K562 (cell line): Measurements from ENCODE around the gene LENEP. TPM values are rescaled to one million over a fixed set of nuclear protein-coding genes. Genes with fewer than 3 reads are reported as not detected.

Source experiments
- EP300 ChIP-seq: IDR thresholded peaks from 2 replicates; pipeline ENCODE4 v1.6.1; 2012; ENCODE audit warnings: low read length, improper control_type of control experiment
- ILF3 ChIP-seq: fragments of 450-650 bp; IDR thresholded peaks from 2 replicates; pipeline ENCODE4 v1.6.1; 2018; ENCODE audit warnings: antibody characterized with exemption, mild to moderate bottlenecking, moderate library complexity, borderline replicate concordance
- MBD2 ChIP-seq: sonication (generic); IDR thresholded peaks from 2 replicates; pipeline ENCODE4 v1.6.1; 2016; ENCODE audit warnings: low read depth, borderline replicate concordance
- MTF1 ChIP-seq: fragments of 250-450 bp; sonication (Bioruptor Pico); IDR thresholded peaks from 2 replicates; pipeline ENCODE4 v1.9.0; 2021; ENCODE audit warnings: moderate library complexity, mild to moderate bottlenecking, inconsistent platforms, borderline replicate concordance
- PBX2 ChIP-seq, 2 experiments: IDR thresholded peaks in 1 of 2; conservative IDR thresholded peaks in 1 of 2; 2 replicates each; pipeline ENCODE4 v1.6.1; 2016; ENCODE audit warnings: low read depth in 2 of 2, mild to moderate bottlenecking in 1 of 2, missing compliant biosample characterization in 1 of 2, missing genetic modification characterization in 1 of 2, moderate library complexity in 1 of 2
- PCBP1 ChIP-seq: fragments of 200-400 bp; formaldehyde crosslinking; IDR thresholded peaks from 2 replicates; pipeline ENCODE4 v1.6.1; 2018; ENCODE audit warnings: mild to moderate bottlenecking, low read depth, low read length; ENCODE audit not compliant: poor library complexity, severe bottlenecking
- POLR2G ChIP-seq: fragments of 200-400 bp; formaldehyde crosslinking; IDR thresholded peaks from 2 replicates; pipeline ENCODE4 v1.6.1; 2017; ENCODE audit warnings: low read depth, mild to moderate bottlenecking, antibody characterized with exemption, low read length, moderate library complexity
- POU5F1 ChIP-seq: fragments of 150-350 bp; IDR thresholded peaks from 2 replicates; pipeline ENCODE4 v1.6.1; 2014; ENCODE audit warnings: borderline replicate concordance, low read length, low read depth, mild to moderate bottlenecking; ENCODE audit not compliant: partially characterized antibody
- PTTG1 ChIP-seq: fragments of 450-650 bp; IDR thresholded peaks from 2 replicates; pipeline ENCODE4 v1.6.1; 2016; ENCODE audit warnings: low read depth, mild to moderate bottlenecking, missing genetic modification characterization, missing compliant biosample characterization
- SIX5 ChIP-seq, 2 experiments: IDR thresholded peaks; 2 replicates each; pipeline ENCODE4 v1.6.1; 2011; ENCODE audit warnings: low read length in 2 of 2, borderline replicate concordance in 1 of 2, low read depth in 1 of 2, mild to moderate bottlenecking in 1 of 2, moderate library complexity in 1 of 2; ENCODE audit not compliant: insufficient read depth in 1 of 2
- SMARCE1 ChIP-seq: fragments of 450-650 bp; IDR thresholded peaks from 2 replicates; pipeline ENCODE4 v1.7.1; 2016; ENCODE audit warnings: mild to moderate bottlenecking
- SP1 ChIP-seq: sonication (generic); formaldehyde crosslinking; IDR thresholded peaks from 2 replicates; pipeline ENCODE4 v1.8.1; 2022; ENCODE audit warnings: mild to moderate bottlenecking, missing genetic modification reagents
- TAF15 ChIP-seq: fragments of 200-400 bp; formaldehyde crosslinking; IDR thresholded peaks from 2 replicates; pipeline ENCODE4 v1.6.1; 2017; ENCODE audit warnings: mild to moderate bottlenecking, low read depth, low read length, moderate library complexity
- THAP7 ChIP-seq: fragments of 250-450 bp; sonication (Bioruptor Pico); IDR thresholded peaks from 2 replicates; pipeline ENCODE4 v1.5.0; 2021
- THRB ChIP-seq: fragments of 450-650 bp; formaldehyde crosslinking; conservative IDR thresholded peaks from 2 replicates; pipeline ENCODE4 v1.4.0; 2022; ENCODE audit warnings: mild to moderate bottlenecking, missing genetic modification characterization
- XRCC4 ChIP-seq: IDR thresholded peaks from one replicate; pipeline ENCODE4 v1.6.1; 2011; ENCODE audit not compliant: insufficient read depth, insufficient read length; ENCODE audit errors: extremely low read depth
- ZC3H11A ChIP-seq: IDR thresholded peaks from 2 replicates; pipeline ENCODE4 v1.6.1; 2012; ENCODE audit warnings: low read depth, low read length, improper control_type of control experiment
- ZNF12 ChIP-seq: sonication (generic); formaldehyde crosslinking; IDR thresholded peaks from 2 replicates; pipeline ENCODE4 v1.4.0; 2020; ENCODE audit warnings: mild to moderate bottlenecking, missing genetic modification reagents
- ZNF174 ChIP-seq: fragments of 250-450 bp; sonication (Bioruptor Pico); IDR thresholded peaks from 2 replicates; pipeline ENCODE4 v1.4.0; 2020; ENCODE audit warnings: mild to moderate bottlenecking
- polyA plus RNA-seq, 8 experiments: library from polyadenylated mRNA; depleted of rRNA in 4 of 8; stranded (reverse) in 5 of 8; unstranded in 3 of 8; fragments of >200 nt; fragmentation: Nextera tagmentation in 2 of 8; fragmentation: Illumina TruSeq in 1 of 8; extraction: Ambion mirVana in 2 of 8; extraction: Trizol in 1 of 8; gene quantifications; 2 replicates each; pipeline versions ENCODE4 v1.2.1 to v1.2.3, GENCODE V29; 2011 to 2014; ENCODE audit warnings: inconsistent platforms in 1 of 8, missing spikeins in 1 of 8
- total RNA-seq, 7 experiments: library from RNA; depleted of rRNA in 6 of 7; stranded (reverse); fragments of >200 nt in 6 of 7; fragmentation: Illumina TruSeq in 2 of 7; extraction: Trizol in 2 of 7; gene quantifications; 2 replicates each; pipeline versions ENCODE4 v1.2.1 to v1.2.3, GENCODE V29; 2011 to 2021; ENCODE audit warnings: low replicate concordance in 1 of 7
- TF ChIP-seq, protein P1 (sequence below): fragments of 450-650 bp; formaldehyde crosslinking; IDR thresholded peaks from 2 replicates; pipeline ENCODE4 v1.4.0; 2022; ENCODE audit warnings: missing genetic modification characterization

Gene LENEP
- total and polyA plus RNA-seq, 9 of the 15 experiments (the other 6 are each of a cell fraction or from before 2014, with no cell fraction given): 0.23 to 0.87 (median 0.67) TPM; not detected in 5

GRCh38 chr1:154961207-154962155 is 31.9 kb upstream of the LENEP start, which contains the start of gene PYGO2 (continued):
- TF ChIP-seq SMARCE1: 0 out of 2 replicates have a peak, but pooled peaks have one; percentile 18
- no peak for TF ChIP-seq XRCC4
- TF ChIP-seq ILF3: peak; percentile 94; the same call in 1 of the 2 replicates
- TF ChIP-seq, protein P1, sequence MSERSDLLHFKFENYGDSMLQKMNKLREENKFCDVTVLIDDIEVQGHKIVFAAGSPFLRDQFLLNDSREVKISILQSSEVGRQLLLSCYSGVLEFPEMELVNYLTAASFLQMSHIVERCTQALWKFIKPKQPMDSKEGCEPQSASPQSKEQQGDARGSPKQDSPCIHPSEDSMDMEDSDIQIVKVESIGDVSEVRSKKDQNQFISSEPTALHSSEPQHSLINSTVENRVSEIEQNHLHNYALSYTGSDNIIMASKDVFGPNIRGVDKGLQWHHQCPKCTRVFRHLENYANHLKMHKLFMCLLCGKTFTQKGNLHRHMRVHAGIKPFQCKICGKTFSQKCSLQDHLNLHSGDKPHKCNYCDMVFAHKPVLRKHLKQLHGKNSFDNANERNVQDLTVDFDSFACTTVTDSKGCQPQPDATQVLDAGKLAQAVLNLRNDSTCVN (CRISPR knock-in tag): 0 out of 2 replicates have a peak, but pooled peaks have one; percentile 6
- TF ChIP-seq MTF1: no peak
- peak; percentile 93 for TF ChIP-seq THAP7 (CRISPR knock-in tag)
- TF ChIP-seq MBD2: peak; percentile 83; the same call in 1 of the 2 replicates
- TF ChIP-seq ZNF174 (CRISPR knock-in tag): no peak
- TF ChIP-seq PCBP1: peak; percentile 88
- no peak for TF ChIP-seq PBX2 (CRISPR knock-in tag; IDR thresholded peaks at IDR 0.05; ENCODE audit: low read depth)
- TF ChIP-seq PBX2 (tag; conservative IDR thresholded peaks at IDR 0.05; ENCODE audit: low read depth): no peak
- peak; percentile 96 for TF ChIP-seq POLR2G
- no peak for TF ChIP-seq POU5F1
- TF ChIP-seq PTTG1 (tag): no peak
- TF ChIP-seq SIX5 (IDR thresholded peaks at IDR 0.05; ENCODE audit: borderline replicate concordance in 1 of 2, insufficient read depth in 1 of 2, low read depth in 1 of 2, low read length in 2 of 2): peak; percentile 2 to 11; a peak in 1 of 4 replicates
- TF ChIP-seq THRB: peak; percentile 85
- TF ChIP-seq SP1: peak; percentile 89
- no peak for TF ChIP-seq TAF15
- TF ChIP-seq ZNF12 (CRISPR knock-in tag): peak; percentile 69
- no peak for TF ChIP-seq ZC3H11A
- no peak for TF ChIP-seq EP300
